Endodermal cell (in vitro differentiated cells): ENCODE measurements around the gene NRAP. TPM values are rescaled to one million over a fixed set of nuclear protein-coding genes. Genes with fewer than 3 reads are reported as not detected.
A peak's percentile ranks its signal among the peaks of the same experiment; 100 is the strongest.

Experiments
- DNase-seq: peaks from one replicate; pipeline ENCODE4 v3.0.0-alpha.2; 2017
- H3K27ac ChIP-seq: 2 replicates; pipeline ENCODE4 v1.5.1; 2013; ENCODE audit warnings: mild to moderate bottlenecking, low read depth, low read length, moderate library complexity
- H3K27me3 ChIP-seq: 2 replicates; pipeline ENCODE4 v1.6.1; 2013; ENCODE audit warnings: mild to moderate bottlenecking, low read length, moderate library complexity; ENCODE audit not compliant: insufficient read depth, control insufficient read depth, poor library complexity, severe bottlenecking
- H3K36me3 ChIP-seq: 2 replicates; pipeline ENCODE4 v1.7.0; 2013; ENCODE audit warnings: mild to moderate bottlenecking, low read length, moderate library complexity; ENCODE audit not compliant: control insufficient read depth, insufficient read depth
- H3K4me1 ChIP-seq: one replicate; pipeline ENCODE4 v1.7.0; 2013; ENCODE audit warnings: low read length; ENCODE audit not compliant: control insufficient read depth, insufficient read depth
- H3K4me3 ChIP-seq: 2 replicates; pipeline ENCODE4 v1.5.1; 2013; ENCODE audit warnings: mild to moderate bottlenecking, low read length, moderate library complexity
- H3K9ac ChIP-seq: 2 replicates; pipeline ENCODE4 v1.6.1; 2013; ENCODE audit warnings: mild to moderate bottlenecking, low read length, moderate library complexity; ENCODE audit not compliant: poor library complexity, severe bottlenecking; ENCODE audit errors: extremely low read depth
- H3K9me3 ChIP-seq: 2 replicates; pipeline ENCODE4 v1.6.1; 2013; ENCODE audit warnings: mild to moderate bottlenecking, low read length, moderate library complexity; ENCODE audit not compliant: control insufficient read depth
- H3K27ac Mint-ChIP-seq: 2 replicates; pipeline ENCODE4 v1.8.0; 2020; ENCODE audit warnings: mixed read lengths
- H3K27me3 Mint-ChIP-seq: 2 replicates; pipeline ENCODE4 v1.8.0; 2021; ENCODE audit warnings: mild to moderate bottlenecking, mixed read lengths; ENCODE audit not compliant: insufficient read depth
- H3K36me3 Mint-ChIP-seq: 2 replicates; pipeline ENCODE4 v1.8.0; 2020; ENCODE audit warnings: low read depth, mixed read lengths
- H3K4me1 Mint-ChIP-seq: 2 replicates; pipeline ENCODE4 v1.8.0; 2020; ENCODE audit warnings: mixed read lengths
- H3K4me3 Mint-ChIP-seq: 2 replicates; pipeline ENCODE4 v1.8.0; 2020; ENCODE audit warnings: mild to moderate bottlenecking, moderate library complexity, mixed read lengths
- H3K9me3 Mint-ChIP-seq: 2 replicates; pipeline ENCODE4 v1.8.0; 2020; ENCODE audit warnings: mild to moderate bottlenecking, mixed read lengths
- WGBS, 2 experiments: methylation state at CpG; one replicate each; pipeline versions ENCODE4 v1.1.5 to v1.1.7; 2013; ENCODE audit warnings: missing lambda C conversion rate in 2 of 2, mixed read lengths in 1 of 2; ENCODE audit not compliant: insufficient coverage in 1 of 2, insufficient read length in 1 of 2; 5-methylcytosine and 5-hydroxymethylcytosine counted together
- total RNA-seq, 2 donors: library from RNA; stranded (reverse); fragmentation: NEBNext Ultra II Directional in 1 of 2; extraction: Animal tissue kit (Norgen Biotek cat#: 25700) in 1 of 2; gene quantifications; 2 replicates in 1 of 2; 3 replicates in 1 of 2; pipeline ENCODE4 v1.2.1, GENCODE V29; 2021
- TF ChIP-seq, protein P1 (sequence below): fragments of 200-600 bp; sonication (generic); conservative IDR thresholded peaks from 2 replicates; pipeline ENCODE4 v1.5.0; 2021; ENCODE audit warnings: antibody characterized with exemption, mild to moderate bottlenecking

NRAP gene
- total RNA-seq, 2 donors from 2014 or later = 0.09 to 0.11 TPM

DNA sequence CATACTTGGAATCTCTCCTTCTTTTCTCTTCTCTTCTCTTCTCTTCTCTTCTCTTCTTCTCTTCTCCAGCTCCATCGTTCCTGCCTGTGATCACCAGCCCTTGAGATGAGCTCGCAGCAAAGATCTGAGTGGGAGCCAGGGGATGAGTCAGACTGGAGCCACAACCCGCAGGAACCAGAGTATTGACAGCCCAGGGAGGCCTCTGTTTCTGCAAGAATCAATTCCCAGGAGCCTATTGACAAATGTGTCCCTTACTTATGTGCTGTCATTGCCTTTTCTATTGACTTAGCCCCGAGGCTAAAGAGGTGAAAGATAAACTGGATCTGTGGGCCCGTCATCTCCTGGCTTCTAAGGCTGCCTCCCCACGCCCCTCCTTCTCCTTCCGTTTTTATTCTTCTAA lies 124.1 kb downstream of the NRAP start:
- no peaks in the 10 kb centered on the region for H3K36me3 Mint-ChIP-seq
- peaks cover 32% of the 10 kb centered on the region for H3K4me1 Mint-ChIP-seq
- H3K27me3 ChIP-seq = no peaks in the 10 kb centered on the region
- no peaks in the 10 kb centered on the region for H3K9me3 Mint-ChIP-seq
- DNase-seq = peak; percentile 59
- H3K27ac Mint-ChIP-seq = peak overlapping the region; percentile 84
- no peak overlapping the region for H3K27ac ChIP-seq
- H3K9ac ChIP-seq = no peak overlapping the region
- TF ChIP-seq, protein P1, sequence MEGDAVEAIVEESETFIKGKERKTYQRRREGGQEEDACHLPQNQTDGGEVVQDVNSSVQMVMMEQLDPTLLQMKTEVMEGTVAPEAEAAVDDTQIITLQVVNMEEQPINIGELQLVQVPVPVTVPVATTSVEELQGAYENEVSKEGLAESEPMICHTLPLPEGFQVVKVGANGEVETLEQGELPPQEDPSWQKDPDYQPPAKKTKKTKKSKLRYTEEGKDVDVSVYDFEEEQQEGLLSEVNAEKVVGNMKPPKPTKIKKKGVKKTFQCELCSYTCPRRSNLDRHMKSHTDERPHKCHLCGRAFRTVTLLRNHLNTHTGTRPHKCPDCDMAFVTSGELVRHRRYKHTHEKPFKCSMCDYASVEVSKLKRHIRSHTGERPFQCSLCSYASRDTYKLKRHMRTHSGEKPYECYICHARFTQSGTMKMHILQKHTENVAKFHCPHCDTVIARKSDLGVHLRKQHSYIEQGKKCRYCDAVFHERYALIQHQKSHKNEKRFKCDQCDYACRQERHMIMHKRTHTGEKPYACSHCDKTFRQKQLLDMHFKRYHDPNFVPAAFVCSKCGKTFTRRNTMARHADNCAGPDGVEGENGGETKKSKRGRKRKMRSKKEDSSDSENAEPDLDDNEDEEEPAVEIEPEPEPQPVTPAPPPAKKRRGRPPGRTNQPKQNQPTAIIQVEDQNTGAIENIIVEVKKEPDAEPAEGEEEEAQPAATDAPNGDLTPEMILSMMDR = no peak
- no peaks in the 10 kb centered on the region for H3K36me3 ChIP-seq
- H3K4me1 ChIP-seq = peaks cover 5% of the 10 kb centered on the region
- H3K27me3 Mint-ChIP-seq = no peaks in the 10 kb centered on the region
- H3K4me3 ChIP-seq = no peak overlapping the region
- WGBS, 2 experiments = 54 to 75% methylated on average over 6 to 7 of the region's 7 CpGs
- no peaks in the 10 kb centered on the region for H3K9me3 ChIP-seq
- H3K4me3 Mint-ChIP-seq = no peak overlapping the region

Other genes starting within 250 kb of the NRAP start
- 1 to 10 TPM in 1 of 2 donors, under 1 TPM in 1; 0.71 to 1.6 TPM for gene HABP2, start 111.0 kb downstream of the NRAP start, total RNA-seq
- 10 to 100 TPM; 14.4 to 15.6 TPM for gene CASP7, start 15.9 kb upstream of the NRAP start, total RNA-seq
- not detected for gene PLEKHS1, start 87.6 kb upstream of the NRAP start, total RNA-seq
- 10 to 100 TPM in 1 of 2 donors, 1 to 10 TPM in 1; 9.6 to 17.8 TPM for gene DCLRE1A, start 190.0 kb upstream of the NRAP start, total RNA-seq
- gene NHLRC2, start 190.6 kb upstream of the NRAP start, total RNA-seq = 10 to 100 TPM; 37.7 to 54.9 TPM